Measurements from ENCODE around the gene SCUBE3. TPM values are rescaled to one million over a fixed set of nuclear protein-coding genes. Genes with fewer than 3 reads are reported as not detected.

SCUBE3 gene
- polyA plus RNA-seq, 1 donor from 2014 or later: 7.3 TPM

GRCh38 chr6:35242486-35242885 lies 28.7 kb downstream of the SCUBE3 start:
- H3K36me3 ChIP-seq (ENCODE audit: insufficient read depth, low read length): no peaks in the 10 kb centered on the region
- H3K9ac ChIP-seq (ENCODE audit: low read length): no peak overlapping the region

GRCh38 chr6:35242906-35243305 lies 29.1 kb downstream of the SCUBE3 start:
- Histone ChIP-seq H4K20me1 (ENCODE audit: insufficient read depth) (no peaks in the 10 kb centered on the region), H2AFZ (ENCODE audit: low read depth, low read length) (no peak overlapping the region), H3K4me3 (ENCODE audit: low read length) (no peak overlapping the region), H3K9me3 (ENCODE audit: low read length) (no peaks in the 10 kb centered on the region), H3K27ac (ENCODE audit: low read length) (no peak overlapping the region), H3K79me2 (replicated peaks; ENCODE audit: insufficient read depth, low read length) (no peaks in the 10 kb centered on the region), H3K9me2 (ENCODE audit: insufficient read depth, low read length) (no peaks in the 10 kb centered on the region), H3K9ac (ENCODE audit: low read length) (no peak overlapping the region), H3K36me3 (ENCODE audit: insufficient read depth, low read length) (no peaks in the 10 kb centered on the region), H3K27me3 (ENCODE audit: insufficient read depth, low read depth, low read length) (no peaks in the 10 kb centered on the region), H3K4me2 (ENCODE audit: low read length) (no peak overlapping the region), H3F3A (ENCODE audit: insufficient read depth, low read length, poor library complexity, severe bottlenecking) (no peaks in the 10 kb centered on the region)
- no peak for TF ChIP-seq EP300 (conservative IDR thresholded peaks at IDR 0.05; ENCODE audit: poor library complexity, severe bottlenecking)
- no peak for TF ChIP-seq REST (IDR thresholded peaks at IDR 0.05; ENCODE audit: borderline replicate concordance)
- TF ChIP-seq, protein P1, sequence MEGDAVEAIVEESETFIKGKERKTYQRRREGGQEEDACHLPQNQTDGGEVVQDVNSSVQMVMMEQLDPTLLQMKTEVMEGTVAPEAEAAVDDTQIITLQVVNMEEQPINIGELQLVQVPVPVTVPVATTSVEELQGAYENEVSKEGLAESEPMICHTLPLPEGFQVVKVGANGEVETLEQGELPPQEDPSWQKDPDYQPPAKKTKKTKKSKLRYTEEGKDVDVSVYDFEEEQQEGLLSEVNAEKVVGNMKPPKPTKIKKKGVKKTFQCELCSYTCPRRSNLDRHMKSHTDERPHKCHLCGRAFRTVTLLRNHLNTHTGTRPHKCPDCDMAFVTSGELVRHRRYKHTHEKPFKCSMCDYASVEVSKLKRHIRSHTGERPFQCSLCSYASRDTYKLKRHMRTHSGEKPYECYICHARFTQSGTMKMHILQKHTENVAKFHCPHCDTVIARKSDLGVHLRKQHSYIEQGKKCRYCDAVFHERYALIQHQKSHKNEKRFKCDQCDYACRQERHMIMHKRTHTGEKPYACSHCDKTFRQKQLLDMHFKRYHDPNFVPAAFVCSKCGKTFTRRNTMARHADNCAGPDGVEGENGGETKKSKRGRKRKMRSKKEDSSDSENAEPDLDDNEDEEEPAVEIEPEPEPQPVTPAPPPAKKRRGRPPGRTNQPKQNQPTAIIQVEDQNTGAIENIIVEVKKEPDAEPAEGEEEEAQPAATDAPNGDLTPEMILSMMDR (IDR thresholded peaks at IDR 0.05; ENCODE audit: poor library complexity, severe bottlenecking): no peak
- no peak for TF ChIP-seq MXI1 (conservative IDR thresholded peaks at IDR 0.05; ENCODE audit: poor library complexity, severe bottlenecking)
- TF ChIP-seq SMC3 (conservative IDR thresholded peaks at IDR 0.05; ENCODE audit: poor library complexity): no peak
- TF ChIP-seq RAD21 (conservative IDR thresholded peaks at IDR 0.05): no peak
- no peak for TF ChIP-seq EZH2 (IDR thresholded peaks at IDR 0.05; ENCODE audit: borderline replicate concordance, insufficient read depth, low read length, poor library complexity, severe bottlenecking)
- TF ChIP-seq POLR2AphosphoS5 (IDR thresholded peaks at IDR 0.05): no peak

More at GRCh38 chr6:35242486-35242885, 28.7 kb downstream of the SCUBE3 start:
- no peaks in the 10 kb centered on the region for H4K20me1 ChIP-seq (ENCODE audit: insufficient read depth)
- H3K27ac ChIP-seq (ENCODE audit: low read length): no peak overlapping the region
- no peaks in the 10 kb centered on the region for H3K9me2 ChIP-seq (ENCODE audit: insufficient read depth, low read length)
- H3F3A ChIP-seq (ENCODE audit: insufficient read depth, low read length, poor library complexity, severe bottlenecking): no peaks in the 10 kb centered on the region
- H3K9me3 ChIP-seq (ENCODE audit: low read length): no peaks in the 10 kb centered on the region
- no peak overlapping the region for H2AFZ ChIP-seq (ENCODE audit: low read depth, low read length)
- no peaks in the 10 kb centered on the region for H3K27me3 ChIP-seq (ENCODE audit: insufficient read depth, low read depth, low read length)
- TF ChIP-seq EP300 (conservative IDR thresholded peaks at IDR 0.05; ENCODE audit: poor library complexity, severe bottlenecking): no peak
- TF ChIP-seq TAF1 (IDR thresholded peaks at IDR 0.05; ENCODE audit: low read depth): no peak
- TF ChIP-seq MXI1 (conservative IDR thresholded peaks at IDR 0.05; ENCODE audit: poor library complexity, severe bottlenecking): no peak
- no peak for TF ChIP-seq POLR2AphosphoS5 (IDR thresholded peaks at IDR 0.05)
- TF ChIP-seq EZH2 (IDR thresholded peaks at IDR 0.05; ENCODE audit: borderline replicate concordance, insufficient read depth, low read length, poor library complexity, severe bottlenecking): no peak
- no peak for TF ChIP-seq RAD21 (conservative IDR thresholded peaks at IDR 0.05)
- no peak for TF ChIP-seq SMC3 (conservative IDR thresholded peaks at IDR 0.05; ENCODE audit: poor library complexity)
- TF ChIP-seq REST (IDR thresholded peaks at IDR 0.05; ENCODE audit: borderline replicate concordance): no peak
- TF ChIP-seq, protein P1 (IDR thresholded peaks at IDR 0.05; ENCODE audit: poor library complexity, severe bottlenecking): no peak
- no peak overlapping the region for H3K4me2 ChIP-seq (ENCODE audit: low read length)
- H3K4me3 ChIP-seq (ENCODE audit: low read length): no peak overlapping the region
- H3K79me2 ChIP-seq (replicated peaks; ENCODE audit: insufficient read depth, low read length): no peaks in the 10 kb centered on the region
